ENCODE results near the gene MUC2.

Gene MUC2

GRCh38 chr11:1032310-1032891 lies 42.3 kb upstream of the MUC2 start:
- H3K4me1 ChIP-seq, result no peaks in the 10 kb centered on the region
- H3K27me3 ChIP-seq (ENCODE audit: low read depth), result peaks cover 4% of the 10 kb centered on the region; the same call in 1 of the 2 replicates
- H3K4me3 ChIP-seq, result no peak overlapping the region
- H3K36me3 ChIP-seq (replicated peaks), result no peaks in the 10 kb centered on the region
- H3K9me3 ChIP-seq, result no peaks in the 10 kb centered on the region
- in situ Hi-C loops (cut with MboI; ENCODE audit: low sequenced_read_pairs), result no loop called here
- DNase-seq (ENCODE audit: low spot score in 2 of 2), result no peak

DNA sequence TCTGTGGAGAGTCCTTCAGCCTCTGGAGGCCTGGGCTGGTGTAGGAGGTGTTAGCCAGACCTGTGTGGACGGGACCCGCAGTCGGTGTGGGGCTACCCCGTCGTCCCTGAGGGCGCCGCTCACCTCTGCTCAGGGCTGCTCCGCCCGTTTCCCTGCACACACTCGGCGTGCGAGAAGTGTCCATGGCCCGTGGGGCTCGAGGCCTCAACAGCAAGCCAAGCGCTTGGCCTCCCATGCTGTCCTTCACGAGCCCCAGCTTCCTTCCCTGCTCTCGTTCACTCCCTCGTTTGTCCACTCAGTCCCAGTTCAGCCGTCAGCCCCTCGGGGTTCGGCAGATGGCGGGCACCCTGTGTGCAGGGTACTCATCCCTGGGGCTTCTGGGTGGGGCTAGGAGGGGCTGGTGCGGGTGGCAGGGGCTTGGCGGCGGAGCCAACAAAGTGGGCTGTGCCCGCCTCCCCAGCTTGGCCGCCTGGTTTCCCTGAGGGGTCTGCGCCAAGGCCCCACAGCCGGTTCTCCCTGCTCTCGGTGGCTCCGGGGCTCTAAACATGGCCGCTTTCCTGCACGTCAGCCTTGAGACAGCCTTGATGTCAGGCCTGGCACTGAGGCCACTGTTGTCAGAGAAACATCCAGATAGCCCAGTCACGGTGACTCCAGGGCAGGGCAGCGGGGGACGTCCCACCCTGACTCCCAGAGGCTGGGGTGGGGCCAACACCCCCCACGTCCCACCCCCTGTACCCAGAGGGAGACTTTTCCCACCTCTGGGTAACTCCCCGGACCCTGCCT lies 41.5 kb upstream of the MUC2 start:
- in situ Hi-C loops (cut with MboI; ENCODE audit: low sequenced_read_pairs), result no loop called here
- no peaks in the 10 kb centered on the region for H3K4me1 ChIP-seq
- no peak overlapping the region for H3K4me3 ChIP-seq
- no peak for DNase-seq (ENCODE audit: low spot score in 2 of 2)
- H3K36me3 ChIP-seq (replicated peaks), result no peaks in the 10 kb centered on the region
- peaks cover 4% of the 10 kb centered on the region; the same call in 1 of the 2 replicates for H3K27me3 ChIP-seq (ENCODE audit: low read depth)
- no peaks in the 10 kb centered on the region for H3K9me3 ChIP-seq

GRCh38 chr11:1034001-1034400 lies 40.7 kb upstream of the MUC2 start:
- in situ Hi-C loops (cut with MboI; ENCODE audit: low sequenced_read_pairs), result no loop called here
- DNase-seq (ENCODE audit: low spot score in 2 of 2), result no peak
- peaks cover 4% of the 10 kb centered on the region; the same call in 1 of the 2 replicates for H3K27me3 ChIP-seq (ENCODE audit: low read depth)

DNA sequence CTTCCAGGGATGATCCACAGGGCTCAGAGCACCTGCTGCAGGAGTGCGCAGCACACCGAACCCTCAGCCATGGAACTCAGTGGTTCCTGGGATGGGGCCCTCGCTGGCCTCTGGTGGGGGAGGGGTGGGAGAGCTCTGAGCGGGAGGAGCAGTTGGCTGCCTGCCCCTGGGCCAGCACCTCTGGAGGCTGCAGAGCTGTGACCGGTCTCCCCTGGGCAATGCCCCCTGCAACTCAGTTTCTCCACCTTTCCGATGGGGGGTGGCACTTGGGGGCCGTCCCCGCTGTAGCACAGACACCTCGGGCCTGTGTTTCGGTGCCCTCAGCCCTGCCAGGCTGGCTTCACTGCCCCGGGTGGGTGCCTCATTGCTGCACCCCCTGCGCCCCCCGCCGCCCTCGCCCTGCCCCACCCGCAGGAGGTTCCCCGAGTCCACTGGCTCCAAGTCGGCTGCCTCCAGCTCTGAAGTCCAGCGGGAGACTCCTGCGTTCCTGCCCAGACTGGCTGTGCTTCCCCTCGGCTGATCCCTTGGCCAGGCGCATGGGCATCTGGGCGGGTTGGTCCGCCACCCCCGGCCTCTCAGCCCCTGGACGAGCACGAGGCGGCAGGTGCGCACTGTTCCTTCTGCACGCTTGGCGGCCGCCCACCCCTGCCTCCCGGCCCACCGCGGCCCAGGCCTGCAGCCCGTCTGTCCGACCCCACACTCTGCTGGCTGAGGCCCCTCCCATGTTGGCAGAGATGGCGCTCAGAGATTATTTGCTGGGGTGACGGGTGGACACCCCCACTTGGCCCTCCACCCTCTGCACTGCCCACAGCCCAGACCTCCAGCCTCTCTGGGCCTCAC lies 40.0 kb upstream of the MUC2 start:
- peaks cover 4% of the 10 kb centered on the region; the same call in 1 of the 2 replicates for H3K27me3 ChIP-seq (ENCODE audit: low read depth)
- H3K36me3 ChIP-seq (replicated peaks), result no peaks in the 10 kb centered on the region
- no peaks in the 10 kb centered on the region for H3K4me1 ChIP-seq
- no peaks in the 10 kb centered on the region for H3K9me3 ChIP-seq
- in situ Hi-C loops (cut with MboI; ENCODE audit: low sequenced_read_pairs), result no loop called here
- no peak for DNase-seq (ENCODE audit: low spot score in 2 of 2)
- no peak overlapping the region for H3K4me3 ChIP-seq

More at GRCh38 chr11:1034001-1034400, 40.7 kb upstream of the MUC2 start:
- Histone ChIP-seq H3K4me3 (no peak overlapping the region), H3K4me1 (no peaks in the 10 kb centered on the region), H3K36me3 (replicated peaks) (no peaks in the 10 kb centered on the region), H3K9me3 (no peaks in the 10 kb centered on the region)

- Histone ChIP-seq H3K9me3 (no peaks in the 10 kb centered on the region), H3K27me3 (ENCODE audit: low read depth) (peaks cover 4% of the 10 kb centered on the region; the same call in 1 of the 2 replicates), H3K36me3 (replicated peaks) (no peaks in the 10 kb centered on the region), H3K4me3 (no peak overlapping the region), H3K4me1 (no peaks in the 10 kb centered on the region)
- DNase-seq (ENCODE audit: low spot score in 2 of 2), result no peak
- in situ Hi-C loops (cut with MboI; ENCODE audit: low sequenced_read_pairs), result no loop called here
These were observed 38.9 kb upstream of the MUC2 start for GRCh38 chr11:1035577-1036283.

DNA sequence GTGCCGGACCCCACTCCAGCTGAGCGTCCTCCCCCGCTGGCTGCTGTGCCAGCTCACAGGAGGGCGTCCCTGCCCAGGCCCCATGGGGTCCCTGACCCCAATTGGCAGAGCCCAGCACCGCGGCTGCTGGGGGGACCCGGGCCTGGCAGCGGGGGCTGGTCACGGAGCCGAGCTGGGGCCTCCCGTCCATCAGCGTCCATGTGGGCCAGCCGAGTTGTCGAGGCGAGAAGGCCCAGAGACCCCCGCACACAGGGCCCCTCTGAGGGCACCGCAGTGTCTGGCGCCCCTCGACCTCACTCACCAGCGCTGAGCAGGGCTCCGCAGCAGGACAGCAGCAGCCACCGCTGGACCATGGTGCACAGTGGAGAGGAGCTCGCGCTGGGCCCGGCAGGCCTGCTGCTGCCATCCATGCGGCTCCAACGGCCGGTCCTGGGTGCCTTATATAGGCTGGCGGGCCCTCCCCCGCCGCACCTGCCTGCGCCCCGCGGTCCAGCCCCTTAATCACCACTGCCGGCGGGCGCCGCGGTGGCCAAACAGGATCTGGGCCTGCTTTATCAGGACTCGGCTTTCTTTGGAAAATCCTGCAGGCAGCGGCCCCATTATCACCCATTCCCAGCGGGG lies 38.3 kb upstream of the MUC2 start, which contains the start of gene MUC6:
TSS of gene MUC6 (minus strand) at position 416 of the 621 bp plus-strand sequence. CDS start at position 353, 63 bp downstream.
- H3K4me1 ChIP-seq, result no peaks in the 10 kb centered on the region
- no peaks in the 10 kb centered on the region for H3K9me3 ChIP-seq
- DNase-seq (ENCODE audit: low spot score in 2 of 2), result no peak
- no peaks in the 10 kb centered on the region for H3K36me3 ChIP-seq (replicated peaks)
- in situ Hi-C loops (cut with MboI; ENCODE audit: low sequenced_read_pairs), result no loop called here
- no peak within 1 kb of the TSS for H3K4me3 ChIP-seq
- peaks cover 4% of the 10 kb centered on the region; the same call in 1 of the 2 replicates for H3K27me3 ChIP-seq (ENCODE audit: low read depth)

GRCh38 chr11:1036931-1037330 lies 37.7 kb upstream of the MUC2 start:
- H3K4me1 ChIP-seq, result no peaks in the 10 kb centered on the region
- in situ Hi-C loops (cut with MboI; ENCODE audit: low sequenced_read_pairs), result no loop called here
- H3K9me3 ChIP-seq, result no peaks in the 10 kb centered on the region
- no peaks in the 10 kb centered on the region for H3K36me3 ChIP-seq (replicated peaks)
- no peak overlapping the region for H3K4me3 ChIP-seq
- no peak for DNase-seq (ENCODE audit: low spot score in 2 of 2)
- H3K27me3 ChIP-seq (ENCODE audit: low read depth), result peaks cover 4% of the 10 kb centered on the region; the same call in 1 of the 2 replicates

DNA sequence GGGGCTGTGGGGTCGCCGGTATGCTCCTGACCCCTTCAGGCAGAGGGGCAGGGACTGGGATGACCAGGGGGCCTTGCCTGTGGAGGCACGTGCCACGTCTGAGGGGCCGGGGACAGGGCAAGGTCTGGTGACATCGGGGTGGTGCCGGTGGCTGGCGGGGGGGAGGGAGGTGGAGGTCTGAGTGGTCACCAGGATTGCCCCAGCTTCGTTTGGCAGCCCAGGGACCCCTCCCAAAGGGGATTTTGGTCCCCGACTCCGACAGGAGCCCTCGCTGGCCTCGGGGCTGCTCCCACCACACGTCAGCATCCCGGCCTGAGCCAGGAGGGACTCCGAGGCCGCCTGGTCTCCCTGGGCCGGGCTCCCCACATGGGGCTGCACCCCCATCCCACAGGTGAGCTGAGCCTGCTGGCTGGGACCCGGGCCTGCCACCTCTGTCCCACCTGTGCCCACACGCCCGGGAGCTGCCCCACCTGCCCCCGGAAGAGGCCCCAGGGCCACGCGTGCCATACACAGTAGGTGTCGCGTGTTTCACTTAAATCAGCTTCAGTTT lies 37.1 kb upstream of the MUC2 start:
- Histone ChIP-seq H3K4me1 (no peaks in the 10 kb centered on the region), H3K4me3 (no peak overlapping the region), H3K36me3 (replicated peaks) (no peaks in the 10 kb centered on the region), H3K27me3 (ENCODE audit: low read depth) (peaks cover 4% of the 10 kb centered on the region; the same call in 1 of the 2 replicates), H3K9me3 (no peaks in the 10 kb centered on the region)
- in situ Hi-C loops (cut with MboI; ENCODE audit: low sequenced_read_pairs), result no loop called here
- no peak for DNase-seq (ENCODE audit: low spot score in 2 of 2)

- H3K27me3 ChIP-seq (ENCODE audit: low read depth), result peaks cover 4% of the 10 kb centered on the region; the same call in 1 of the 2 replicates
- H3K9me3 ChIP-seq, result no peaks in the 10 kb centered on the region
- no peak overlapping the region for H3K4me3 ChIP-seq
- in situ Hi-C loops (cut with MboI; ENCODE audit: low sequenced_read_pairs), result no loop called here
- H3K36me3 ChIP-seq (replicated peaks), result no peaks in the 10 kb centered on the region
- no peaks in the 10 kb centered on the region for H3K4me1 ChIP-seq
- no peak for DNase-seq (ENCODE audit: low spot score in 2 of 2)
These were observed 36.3 kb upstream of the MUC2 start for GRCh38 chr11:1038361-1038760.

DNA sequence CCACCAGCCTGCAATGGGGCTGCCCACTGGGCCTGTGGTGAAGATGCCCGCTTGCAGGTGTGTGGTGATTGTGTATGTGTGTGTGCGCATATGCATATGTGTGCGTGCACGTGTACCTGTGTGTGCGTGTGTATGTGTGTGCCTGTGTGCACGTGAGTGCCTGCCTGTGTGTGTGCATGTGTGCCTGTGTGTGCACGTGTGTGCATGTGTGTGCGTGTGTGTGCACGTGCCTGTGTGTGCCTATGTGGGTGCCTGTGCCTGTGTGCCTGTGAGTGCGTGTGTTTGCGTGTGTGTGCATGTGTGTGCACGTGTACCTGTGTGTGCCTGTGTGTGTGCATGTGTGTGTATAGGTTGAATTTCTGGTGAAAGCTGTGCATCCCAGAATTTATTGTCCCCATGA lies 35.8 kb upstream of the MUC2 start:
- Histone ChIP-seq H3K27me3 (ENCODE audit: low read depth) (peaks cover 4% of the 10 kb centered on the region; the same call in 1 of the 2 replicates), H3K9me3 (no peaks in the 10 kb centered on the region), H3K36me3 (replicated peaks) (no peaks in the 10 kb centered on the region), H3K4me1 (no peaks in the 10 kb centered on the region), H3K4me3 (no peak overlapping the region)
- DNase-seq (ENCODE audit: low spot score in 2 of 2), result no peak
- in situ Hi-C loops (cut with MboI; ENCODE audit: low sequenced_read_pairs), result no loop called here

- in situ Hi-C loops (cut with MboI; ENCODE audit: low sequenced_read_pairs), result no loop called here
- no peaks in the 10 kb centered on the region for H3K36me3 ChIP-seq (replicated peaks)
- DNase-seq (ENCODE audit: low spot score in 2 of 2), result no peak
- no peak overlapping the region for H3K4me3 ChIP-seq
- peaks cover 5% of the 10 kb centered on the region; the same call in 1 of the 2 replicates for H3K27me3 ChIP-seq (ENCODE audit: low read depth)
- no peaks in the 10 kb centered on the region for H3K9me3 ChIP-seq
- H3K4me1 ChIP-seq, result no peaks in the 10 kb centered on the region
These were observed 34.9 kb upstream of the MUC2 start for GRCh38 chr11:1039481-1040427.

All from HAP-1 (cell line).